Measurements from ENCODE around the gene HIC2. TPM values are rescaled to one million over a fixed set of nuclear protein-coding genes. Genes with fewer than 3 reads are reported as not detected.
"Not testable (repeated sequence)": the region's sequence is repeated elsewhere in the genome, so short reads cannot be mapped to it uniquely, and the experiment has no call there.

The HIC2 gene
- total RNA-seq, 1 experiment from 2014 or later = 5.4 TPM

DNA sequence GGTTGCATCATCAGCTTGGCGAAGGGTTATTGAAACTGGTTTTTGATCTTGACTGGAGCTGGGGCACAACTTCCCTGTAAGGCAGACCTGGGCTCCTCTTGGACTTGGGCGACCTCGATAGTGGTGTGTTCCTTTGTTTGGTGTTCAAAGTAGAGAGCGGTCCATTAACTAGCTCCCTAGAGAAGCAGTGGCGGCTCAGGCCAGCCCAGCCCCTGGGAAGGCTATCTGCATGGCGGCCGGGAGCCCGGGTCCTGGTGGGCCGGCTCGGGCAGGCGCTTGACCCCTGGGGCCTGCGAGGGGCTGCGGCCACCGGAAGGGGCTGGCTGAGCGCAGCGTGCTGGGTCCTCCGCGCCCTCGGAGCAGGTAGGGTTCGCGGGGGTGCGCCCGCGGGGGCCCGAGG, 796 bp upstream of the HIC2 start:
- not testable (repeated sequence) for H3K36me3 ChIP-seq; H3K9me3 ChIP-seq (replicated peaks); H3K27ac ChIP-seq; DNase-seq (ENCODE audit: low read depth in 1 of 2, low spot score in 2 of 2); H3K4me1 ChIP-seq (replicated peaks); H3K4me3 ChIP-seq; H3K27me3 ChIP-seq (replicated peaks)

DNA sequence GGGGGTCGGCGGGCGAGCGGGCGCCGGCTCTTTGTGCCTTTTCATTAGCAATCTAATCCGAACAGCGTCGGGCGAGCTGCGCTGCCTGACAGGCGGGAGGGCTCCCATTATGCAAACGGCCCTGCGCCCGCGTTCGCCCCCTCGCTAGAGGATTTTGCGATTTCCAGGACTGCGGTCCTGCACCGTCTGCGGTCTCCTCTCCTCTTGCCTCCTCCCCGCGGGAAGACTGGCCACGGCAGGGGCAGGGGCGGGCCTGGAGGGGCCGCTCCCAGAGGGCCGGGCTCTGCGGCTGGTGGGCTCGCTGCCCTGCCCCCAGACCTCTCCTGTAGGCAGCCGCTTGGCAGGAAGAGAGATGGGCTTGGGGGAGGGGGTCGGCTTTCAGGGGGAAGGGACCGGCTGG, 682 bp downstream of the HIC2 start:
- not testable (repeated sequence) for H3K4me1 ChIP-seq (replicated peaks); H3K36me3 ChIP-seq; H3K27me3 ChIP-seq (replicated peaks); H3K9me3 ChIP-seq (replicated peaks); H3K27ac ChIP-seq
- H3K4me3 ChIP-seq = peak overlapping the region; percentile 26
- DNase-seq (ENCODE audit: low read depth in 1 of 2, low spot score in 2 of 2) = peak in 1 of 2 experiments; percentile 53

GRCh38 chr22:21418974-21419638, 1.9 kb downstream of the HIC2 start:
- not testable (repeated sequence) for H3K4me3 ChIP-seq; H3K9me3 ChIP-seq (replicated peaks); H3K36me3 ChIP-seq; H3K27me3 ChIP-seq (replicated peaks); DNase-seq (ENCODE audit: low read depth in 1 of 2, low spot score in 2 of 2); H3K4me1 ChIP-seq (replicated peaks); H3K27ac ChIP-seq

- H3K4me3 ChIP-seq; H3K27me3 ChIP-seq (replicated peaks); H3K27ac ChIP-seq; H3K9me3 ChIP-seq (replicated peaks); H3K4me1 ChIP-seq (replicated peaks); DNase-seq (ENCODE audit: low read depth in 1 of 2, low spot score in 2 of 2); H3K36me3 ChIP-seq: not testable (repeated sequence)
These were observed 3.1 kb downstream of the HIC2 start for GRCh38 chr22:21420180-21420763.

GRCh38 chr22:21424084-21424709, 7.0 kb downstream of the HIC2 start:
- not testable (repeated sequence) for H3K36me3 ChIP-seq; H3K4me1 ChIP-seq (replicated peaks); H3K4me3 ChIP-seq; DNase-seq (ENCODE audit: low read depth in 1 of 2, low spot score in 2 of 2); H3K27ac ChIP-seq; H3K9me3 ChIP-seq (replicated peaks); H3K27me3 ChIP-seq (replicated peaks)

- not testable (repeated sequence) for H3K27ac ChIP-seq; H3K27me3 ChIP-seq (replicated peaks); DNase-seq (ENCODE audit: low read depth in 1 of 2, low spot score in 2 of 2); H3K4me3 ChIP-seq; H3K36me3 ChIP-seq; H3K4me1 ChIP-seq (replicated peaks); H3K9me3 ChIP-seq (replicated peaks)
These were observed 17.4 kb downstream of the HIC2 start for GRCh38 chr22:21434378-21435233.

GRCh38 chr22:21435998-21436810, 19.0 kb downstream of the HIC2 start:
- not testable (repeated sequence) for H3K4me1 ChIP-seq (replicated peaks); H3K27me3 ChIP-seq (replicated peaks); H3K36me3 ChIP-seq; H3K27ac ChIP-seq; H3K9me3 ChIP-seq (replicated peaks); H3K4me3 ChIP-seq
- peak in 1 of 2 experiments; percentile 36 for DNase-seq (ENCODE audit: low read depth in 1 of 2, low spot score in 2 of 2)

GRCh38 chr22:21438013-21438412, 20.8 kb downstream of the HIC2 start:
- H3K27me3 ChIP-seq (replicated peaks); H3K27ac ChIP-seq; H3K4me3 ChIP-seq: not testable (repeated sequence)

GRCh38 chr22:21440018-21440636, 23.0 kb downstream of the HIC2 start:
- not testable (repeated sequence) for DNase-seq (ENCODE audit: low read depth in 1 of 2, low spot score in 2 of 2); H3K27me3 ChIP-seq (replicated peaks); H3K4me3 ChIP-seq; H3K9me3 ChIP-seq (replicated peaks); H3K27ac ChIP-seq; H3K4me1 ChIP-seq (replicated peaks)
- H3K36me3 ChIP-seq = peaks cover 14% of the 10 kb centered on the region

More at GRCh38 chr22:21438013-21438412, 20.8 kb downstream of the HIC2 start:
- H3K36me3 ChIP-seq; H3K4me1 ChIP-seq (replicated peaks); DNase-seq (ENCODE audit: low read depth in 1 of 2, low spot score in 2 of 2); H3K9me3 ChIP-seq (replicated peaks): not testable (repeated sequence)

GRCh38 chr22:21440676-21441075, 23.5 kb downstream of the HIC2 start:
- H3K36me3 ChIP-seq = peaks cover 14% of the 10 kb centered on the region
- not testable (repeated sequence) for H3K4me1 ChIP-seq (replicated peaks); DNase-seq (ENCODE audit: low read depth in 1 of 2, low spot score in 2 of 2); H3K27me3 ChIP-seq (replicated peaks); H3K27ac ChIP-seq; H3K4me3 ChIP-seq; H3K9me3 ChIP-seq (replicated peaks)

GRCh38 chr22:21441170-21441569, 24.0 kb downstream of the HIC2 start:
- H3K27me3 ChIP-seq (replicated peaks); H3K27ac ChIP-seq; H3K4me1 ChIP-seq (replicated peaks); H3K4me3 ChIP-seq; H3K9me3 ChIP-seq (replicated peaks): not testable (repeated sequence)
- DNase-seq (ENCODE audit: low read depth in 1 of 2, low spot score in 2 of 2) = peak in 1 of 2 experiments; percentile 12
- peaks cover 19% of the 10 kb centered on the region for H3K36me3 ChIP-seq

- H3K27me3 ChIP-seq (replicated peaks); DNase-seq (ENCODE audit: low read depth in 1 of 2, low spot score in 2 of 2); H3K4me1 ChIP-seq (replicated peaks); H3K4me3 ChIP-seq; H3K27ac ChIP-seq; H3K9me3 ChIP-seq (replicated peaks): not testable (repeated sequence)
- peaks cover 29% of the 10 kb centered on the region for H3K36me3 ChIP-seq
These were observed 25.0 kb downstream of the HIC2 start for GRCh38 chr22:21442123-21442522.

DNA sequence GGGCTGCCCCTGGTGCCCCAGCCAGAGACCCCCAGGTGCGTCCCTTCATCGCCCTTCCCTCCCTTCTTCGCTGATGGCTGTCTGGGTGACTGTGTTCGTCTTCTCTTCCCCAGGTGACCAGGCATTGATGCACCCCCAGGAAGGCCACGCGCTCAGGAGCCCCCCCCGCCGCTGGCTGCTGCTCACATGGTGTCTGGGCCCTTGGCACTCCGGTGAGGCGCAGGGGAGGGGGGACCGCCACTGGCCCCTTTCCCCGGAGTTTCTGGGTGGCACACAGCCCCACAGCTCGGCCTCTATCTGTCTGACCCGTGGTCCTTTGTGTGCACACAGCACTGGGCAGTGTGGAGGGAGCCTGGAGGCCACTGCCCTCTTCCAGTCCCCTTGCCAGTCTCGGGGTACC, 25.5 kb downstream of the HIC2 start:
- DNase-seq (ENCODE audit: low read depth in 1 of 2, low spot score in 2 of 2) = peak in 1 of 2 experiments; percentile 31
- H3K27me3 ChIP-seq (replicated peaks); H3K9me3 ChIP-seq (replicated peaks); H3K4me3 ChIP-seq; H3K4me1 ChIP-seq (replicated peaks); H3K27ac ChIP-seq: not testable (repeated sequence)
- peaks cover 31% of the 10 kb centered on the region for H3K36me3 ChIP-seq

Data from SJSA1 (cell line).